Dedifferentiated amniotic fluid mesenchymal stem cell (primary cell): ENCODE measurements around the gene PAH.

Experiments used
- DNase-seq: peaks from one replicate; pipeline ENCODE4 v3.0.0-alpha.2; 2016; ENCODE audit errors: extremely low spot score

PAH gene

DNA sequence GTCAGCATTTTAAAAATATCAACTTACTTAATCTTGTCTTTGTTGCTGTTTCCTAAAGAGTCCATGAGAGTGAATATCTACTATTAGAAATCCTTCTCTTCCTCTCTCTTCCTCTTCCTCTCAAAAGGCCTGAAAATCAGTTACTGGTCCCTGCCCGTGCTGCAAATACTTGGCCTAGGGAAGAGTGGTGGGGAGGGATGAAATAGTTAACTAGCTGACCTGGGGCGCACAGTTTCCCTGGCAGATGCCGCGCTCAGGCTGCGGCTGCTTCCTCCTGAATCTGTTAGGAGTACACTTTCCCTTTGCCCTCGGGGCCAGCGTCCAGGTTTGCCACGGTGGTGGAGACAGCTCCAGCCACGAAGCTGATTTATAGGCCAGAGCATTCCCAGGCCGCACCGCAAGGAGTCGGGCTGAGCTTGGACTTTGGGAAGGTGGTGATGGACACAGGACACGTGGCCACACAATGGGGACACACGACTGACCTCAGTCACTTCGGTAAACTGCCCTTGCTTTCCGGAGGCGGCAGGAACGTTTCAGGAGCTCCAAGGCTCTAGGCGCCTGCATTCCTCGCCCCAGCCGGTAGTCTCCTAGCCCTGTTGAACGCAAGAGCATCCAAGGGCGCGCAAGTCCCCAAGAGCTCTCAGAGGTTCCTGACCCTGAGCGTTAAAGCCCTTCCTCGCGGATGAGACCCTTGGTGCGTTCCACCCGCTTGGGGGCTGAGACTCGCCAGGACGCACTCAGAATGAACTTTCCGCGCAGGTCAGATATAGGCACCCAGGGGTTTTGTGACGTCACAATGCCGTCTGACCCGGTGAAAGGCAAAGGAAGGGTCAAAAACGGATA is 33.3 kb upstream of the PAH start:
- no peak for DNase-seq

DNA sequence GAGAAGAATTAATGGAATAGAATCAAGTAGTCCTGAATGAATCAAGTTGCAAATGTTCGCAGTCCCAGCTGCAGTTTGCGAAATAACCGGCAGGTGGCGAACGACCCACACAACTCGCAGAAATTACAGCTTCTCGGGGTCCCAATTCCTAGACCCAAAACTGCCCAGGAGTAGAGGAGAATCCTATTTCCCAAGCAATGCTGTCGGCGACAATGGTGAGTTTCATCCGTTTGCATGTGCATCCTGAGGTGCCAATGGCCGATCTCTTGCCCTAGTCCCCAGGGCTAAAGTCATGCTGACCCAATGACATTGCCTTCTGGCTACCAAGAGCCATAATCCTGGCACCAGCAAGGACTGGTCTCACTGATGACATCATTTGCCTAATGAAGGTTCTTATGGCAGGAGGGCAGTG is 31.9 kb upstream of the PAH start:
- DNase-seq = no peak

DNA sequence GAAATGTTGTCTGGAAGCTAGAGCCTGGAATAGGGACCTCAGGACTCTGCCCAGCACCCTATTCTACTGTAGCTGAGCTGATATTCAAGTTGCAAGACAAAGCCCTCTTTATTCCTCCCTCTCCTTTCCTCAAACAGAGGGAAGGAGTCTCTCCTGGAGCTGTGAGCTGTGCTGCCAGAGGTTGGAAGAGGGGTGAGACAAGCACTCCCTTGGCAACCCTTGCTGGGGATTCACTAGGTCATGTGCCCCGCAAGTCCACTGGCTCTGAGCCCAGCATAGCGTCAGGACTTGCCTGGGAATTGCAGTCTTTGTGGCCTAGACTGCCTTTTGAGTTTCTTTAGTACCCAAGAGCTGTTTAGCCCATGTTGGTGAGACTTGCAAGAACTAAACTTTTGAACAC is 29.0 kb upstream of the PAH start:
- DNase-seq = no peak

DNA sequence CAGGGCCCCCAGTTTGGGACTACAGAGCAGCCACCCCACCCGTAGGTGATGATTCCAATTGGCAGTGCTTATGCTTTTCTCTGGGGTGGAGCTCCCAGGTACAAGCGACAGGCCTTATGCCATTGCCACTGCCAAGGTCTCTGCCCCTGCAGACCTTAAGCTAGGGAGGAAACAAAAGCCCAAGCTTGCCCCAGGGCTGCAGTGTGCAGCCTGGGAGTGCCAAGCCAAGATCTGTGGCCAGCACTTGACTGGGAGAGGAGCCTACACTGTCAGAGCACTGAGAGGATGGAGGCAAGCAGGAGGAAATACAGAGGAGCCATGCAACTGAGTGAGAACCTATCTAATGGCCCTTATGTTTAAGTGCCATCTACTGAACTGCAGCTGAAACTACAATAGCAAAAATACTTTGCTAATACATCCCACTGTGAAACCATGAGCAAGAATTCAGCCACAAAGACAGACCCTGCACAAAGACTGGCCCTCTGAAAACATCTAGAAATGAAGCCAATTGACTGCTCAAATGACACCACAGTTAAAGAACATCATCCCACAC is 22.7 kb upstream of the PAH start:
- no peak for DNase-seq

DNA sequence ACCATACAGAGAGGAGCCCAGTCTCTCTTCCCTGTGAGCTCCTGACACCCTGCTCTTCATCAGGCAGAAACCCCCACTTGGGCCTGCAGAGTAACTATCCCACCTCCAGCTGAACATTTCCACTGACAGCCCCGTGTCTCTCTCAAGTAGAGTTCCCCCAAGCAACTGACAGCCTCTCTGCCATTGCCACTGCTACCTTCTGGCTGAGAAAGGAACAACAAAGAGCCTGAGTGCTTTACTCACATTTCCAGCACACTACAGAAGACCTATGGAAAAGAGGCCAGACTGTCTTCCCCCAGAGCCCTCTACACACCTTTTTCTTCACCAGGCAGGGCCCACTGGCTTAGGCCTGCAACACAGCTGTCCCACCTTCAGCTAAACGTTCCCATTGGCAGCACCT is 22.0 kb upstream of the PAH start:
- DNase-seq = no peak

DNA sequence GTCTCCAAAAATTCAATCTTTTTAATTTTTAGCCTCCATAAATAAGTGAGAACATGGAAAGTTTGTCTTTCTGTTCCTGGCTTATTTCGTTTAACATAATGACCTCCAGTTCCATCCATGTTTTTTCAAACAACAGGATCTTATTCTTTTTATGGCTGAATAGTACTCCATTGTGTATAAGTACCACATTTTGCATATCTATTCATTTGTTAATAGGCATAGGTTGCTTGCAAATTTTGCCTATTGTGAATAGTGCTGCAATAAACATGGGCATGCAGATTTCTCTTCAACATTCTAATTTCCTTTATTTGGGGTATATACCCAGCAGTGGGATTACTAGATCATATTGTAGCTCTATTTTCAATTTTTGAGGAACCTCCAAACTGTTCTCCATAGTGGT is 16.1 kb upstream of the PAH start:
- DNase-seq = no peak

DNA sequence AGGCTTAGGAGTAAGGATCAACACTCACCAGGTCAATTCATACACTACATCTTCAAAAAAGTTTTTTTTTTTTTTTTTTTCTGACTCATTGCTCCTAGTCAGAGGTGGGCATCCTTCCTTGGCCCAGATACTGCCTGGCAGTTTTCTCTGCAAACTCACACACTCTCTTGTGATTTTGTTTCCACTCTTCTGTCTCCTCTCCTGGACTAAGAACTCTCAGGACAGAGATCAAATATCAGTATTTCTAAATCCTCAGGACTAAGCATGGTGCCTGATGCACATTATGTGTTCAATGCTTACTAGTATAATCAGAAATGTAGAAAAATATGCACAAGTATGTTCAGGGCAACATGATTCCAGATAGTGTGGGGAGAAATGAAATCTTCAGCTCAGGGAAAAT is 10.2 kb upstream of the PAH start:
- DNase-seq = no peak

DNA sequence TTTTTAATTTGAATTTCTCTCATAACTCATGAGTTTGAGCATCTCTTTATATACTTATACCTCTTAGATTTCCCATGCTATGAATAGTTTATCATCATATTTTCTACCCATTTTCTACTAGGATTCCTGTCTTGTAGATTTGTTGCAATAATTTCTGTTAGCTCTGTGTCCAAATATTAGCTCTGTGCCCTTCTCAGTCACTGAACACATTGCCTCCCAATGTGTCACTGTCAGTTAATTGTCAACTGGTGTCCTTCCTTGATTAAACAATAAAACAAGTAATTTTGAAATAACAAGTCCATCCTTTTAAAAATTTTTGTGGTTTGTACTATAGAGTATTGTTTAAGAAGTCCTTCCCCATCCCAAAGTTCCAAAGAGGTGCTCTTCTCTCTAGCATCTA is 4.2 kb upstream of the PAH start:
- no peak for DNase-seq

DNA sequence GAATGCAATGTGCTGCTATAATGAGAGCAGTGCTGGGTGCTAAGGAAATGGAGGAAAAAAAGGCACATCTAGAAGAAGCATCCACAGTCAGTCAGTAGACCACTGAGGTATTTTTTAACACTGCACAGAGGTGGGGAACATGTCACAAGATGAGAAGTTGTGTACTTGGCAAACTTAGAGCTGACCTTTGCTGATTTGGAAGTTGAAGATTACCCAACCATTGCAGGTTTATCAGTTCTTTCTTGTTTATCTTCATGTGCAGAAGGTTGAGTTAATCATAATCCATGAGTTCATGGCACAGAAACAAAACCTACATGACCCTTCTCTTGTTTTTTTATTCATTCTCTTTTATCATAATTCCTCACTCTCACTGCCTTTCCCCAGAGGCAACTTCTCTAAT is 3.2 kb upstream of the PAH start:
- DNase-seq = no peak

DNA sequence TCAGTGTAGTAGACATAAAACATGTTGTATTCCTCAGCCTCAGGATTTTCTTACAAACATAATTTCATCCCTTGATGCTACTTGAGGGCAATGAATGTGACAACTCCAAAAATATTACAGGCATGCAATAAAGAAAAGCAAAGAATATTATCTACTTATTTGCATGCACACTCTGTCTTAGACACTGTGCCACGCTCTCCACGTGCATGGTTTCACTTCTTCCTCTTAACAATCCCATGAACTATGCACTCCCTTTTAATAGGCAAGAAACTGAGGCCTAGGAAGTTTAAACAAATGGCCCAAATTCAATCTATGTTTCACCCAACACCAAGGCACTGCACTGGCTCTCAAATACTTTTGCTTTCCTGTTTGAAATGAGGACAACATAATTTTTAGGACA is 1.8 kb upstream of the PAH start:
- no peak for DNase-seq

DNA sequence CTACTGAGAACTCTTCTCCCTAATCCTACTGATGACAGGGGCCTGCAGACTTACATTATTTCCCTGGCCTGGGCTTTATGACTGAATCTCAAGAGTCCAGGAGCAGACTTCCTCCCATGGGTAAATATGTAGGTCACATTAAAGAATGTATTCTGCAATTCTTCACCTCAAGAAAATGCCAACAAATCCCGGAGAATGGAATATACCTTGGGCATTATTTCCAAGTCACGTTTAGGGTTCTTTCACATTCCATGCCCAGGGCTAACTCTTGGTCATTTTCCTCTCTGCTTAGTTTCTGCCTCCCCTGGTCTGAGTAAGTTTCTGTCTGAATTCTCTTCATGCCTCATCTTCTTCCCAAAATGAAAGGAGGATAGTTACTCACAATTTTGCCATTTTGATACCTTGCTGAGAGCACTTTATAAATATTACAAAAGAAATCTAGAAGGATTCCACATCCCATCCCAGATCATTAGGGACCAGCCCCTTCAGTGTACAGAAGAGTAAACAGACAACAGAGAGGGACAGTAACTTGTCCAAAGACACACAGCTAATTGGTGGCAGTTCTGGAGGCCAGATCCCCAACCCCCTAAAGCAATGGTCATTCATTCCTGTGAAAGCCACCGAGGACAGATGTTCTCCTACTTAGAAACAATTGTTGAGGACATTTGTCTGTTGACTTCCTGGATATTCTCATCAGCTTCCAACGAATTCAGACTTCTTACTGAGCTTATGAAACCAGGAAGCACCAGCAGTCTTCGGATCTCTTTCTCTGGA is 605 bp downstream of the PAH start:
- DNase-seq = no peak

DNA sequence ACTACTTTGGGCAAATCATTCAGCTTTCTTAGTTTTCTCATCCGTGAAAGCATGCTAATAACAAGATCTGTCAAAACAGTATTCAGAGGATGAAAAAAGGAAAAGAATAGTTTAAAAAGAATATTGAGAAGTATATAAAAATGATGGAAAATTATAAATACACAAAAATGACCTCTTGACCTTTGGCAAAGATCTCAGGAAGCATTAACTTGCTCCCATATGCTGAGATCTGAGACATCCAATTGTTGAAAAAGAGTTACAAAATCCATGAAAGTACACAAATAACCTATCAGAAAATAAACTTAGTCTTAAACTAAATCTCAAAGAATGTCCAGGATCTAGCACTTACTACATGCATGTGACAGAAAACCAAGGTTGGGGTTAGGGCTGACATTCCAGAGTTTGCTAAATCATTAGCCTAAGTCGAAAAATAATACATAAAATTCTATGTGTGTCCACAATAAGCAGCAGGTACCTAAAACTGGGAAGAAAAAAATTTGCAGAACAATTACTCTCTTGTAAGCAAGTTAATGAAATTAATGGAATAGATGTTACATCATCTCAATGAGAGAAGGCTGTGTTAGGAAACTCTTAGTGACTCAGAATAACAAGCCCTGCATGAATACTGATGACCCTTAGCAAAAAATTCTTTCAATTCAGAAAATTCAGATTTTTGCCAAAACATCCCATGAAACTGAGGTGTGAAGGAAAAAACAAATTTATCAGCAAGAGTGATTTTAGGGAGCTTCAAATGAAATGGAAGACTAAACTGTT is 3.4 kb downstream of the PAH start:
- DNase-seq = no peak

DNA sequence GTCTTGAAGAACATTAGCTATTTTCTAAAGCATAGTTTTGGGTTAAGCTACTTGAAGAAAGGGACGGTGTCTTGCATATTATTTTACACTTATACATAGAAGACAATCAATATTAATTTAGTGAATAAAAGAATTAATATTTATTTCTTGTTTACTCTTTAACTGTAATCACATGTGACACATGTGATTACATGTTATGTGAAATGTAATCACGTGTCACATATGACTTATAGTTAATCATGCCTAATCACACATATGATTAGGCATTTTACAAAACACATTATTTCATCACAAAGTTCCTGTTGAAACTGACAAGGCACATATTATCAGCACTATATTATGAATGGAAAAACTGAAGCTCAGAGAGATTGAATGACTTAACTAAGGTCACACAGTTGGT is 4.8 kb downstream of the PAH start:
- DNase-seq = no peak

DNA sequence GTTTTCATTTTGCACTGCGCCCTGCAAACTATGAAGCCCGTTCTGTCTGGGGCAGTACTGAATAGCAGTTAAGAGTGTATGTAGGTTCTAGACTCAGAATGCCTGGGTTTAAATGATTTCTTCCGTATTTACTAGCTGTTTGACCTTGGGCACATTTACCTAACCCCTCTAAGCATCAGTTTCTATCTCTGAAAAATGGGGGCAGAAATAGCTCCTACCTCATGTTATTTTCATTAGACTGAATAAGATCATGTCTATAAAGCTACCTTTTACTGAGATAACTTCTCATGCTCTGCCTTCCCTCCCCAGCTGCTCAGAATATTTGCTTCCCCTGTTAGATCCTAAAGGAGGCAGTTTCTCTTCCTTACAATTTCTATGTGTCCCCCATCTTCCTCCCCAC is 5.7 kb downstream of the PAH start:
- no peak for DNase-seq

DNA sequence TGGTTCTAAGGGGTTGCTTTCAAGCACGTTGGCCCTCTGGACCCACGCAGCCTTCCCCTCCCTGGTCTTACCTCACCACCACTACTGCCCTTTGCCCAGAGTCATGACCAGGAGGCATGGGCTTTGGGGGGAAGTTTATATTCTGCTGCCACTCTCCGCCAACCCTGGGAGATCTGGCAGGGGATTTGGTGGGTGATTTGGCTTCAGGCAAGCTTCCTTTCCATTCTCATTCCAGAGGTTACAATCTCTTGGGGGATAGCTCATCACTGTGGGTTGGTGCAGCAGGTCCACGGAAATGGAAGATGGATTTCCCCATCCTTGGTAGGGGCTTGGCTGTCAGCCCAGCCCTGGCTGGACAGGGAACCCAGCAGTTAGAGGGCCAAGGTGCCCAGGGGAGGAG is 6.3 kb downstream of the PAH start:
- no peak for DNase-seq

DNA sequence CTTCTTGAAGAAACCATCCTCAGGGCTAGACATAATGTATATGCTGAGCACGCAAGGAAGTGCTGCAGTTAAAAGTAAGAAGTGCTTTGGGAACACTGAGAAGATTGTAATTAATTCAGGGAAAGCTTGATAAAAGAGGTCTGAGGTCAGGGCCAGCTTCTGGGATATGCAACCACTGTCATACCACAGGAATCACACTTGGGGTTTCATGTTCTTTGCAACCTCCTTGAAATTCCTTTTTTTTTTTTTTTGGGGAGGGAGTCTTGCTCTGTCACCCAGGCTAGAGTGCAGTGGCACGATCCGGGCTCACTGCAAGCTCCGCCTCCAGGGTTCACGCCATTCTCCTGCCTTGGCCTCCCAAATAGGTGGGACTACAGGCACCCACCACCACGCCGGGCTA is 6.9 kb downstream of the PAH start:
- DNase-seq = no peak

DNA sequence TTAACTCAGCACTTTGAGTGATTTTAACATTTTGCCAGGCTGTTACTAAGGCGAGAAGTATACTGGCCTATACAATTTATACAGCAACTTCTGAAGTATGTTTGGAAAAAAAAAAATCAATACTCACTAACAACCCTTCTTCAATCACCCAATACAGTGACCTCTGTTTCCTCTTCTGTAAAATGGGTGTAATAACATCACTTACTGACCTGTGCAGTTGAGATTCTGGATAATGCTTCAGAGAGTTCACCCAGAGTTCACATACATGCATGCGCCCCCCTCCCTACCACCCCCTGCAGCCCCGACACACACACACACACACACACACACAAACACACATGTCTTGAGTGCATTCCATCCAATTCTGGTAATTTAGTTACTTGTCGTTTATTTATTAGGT is 9.1 kb downstream of the PAH start:
- no peak for DNase-seq

DNA sequence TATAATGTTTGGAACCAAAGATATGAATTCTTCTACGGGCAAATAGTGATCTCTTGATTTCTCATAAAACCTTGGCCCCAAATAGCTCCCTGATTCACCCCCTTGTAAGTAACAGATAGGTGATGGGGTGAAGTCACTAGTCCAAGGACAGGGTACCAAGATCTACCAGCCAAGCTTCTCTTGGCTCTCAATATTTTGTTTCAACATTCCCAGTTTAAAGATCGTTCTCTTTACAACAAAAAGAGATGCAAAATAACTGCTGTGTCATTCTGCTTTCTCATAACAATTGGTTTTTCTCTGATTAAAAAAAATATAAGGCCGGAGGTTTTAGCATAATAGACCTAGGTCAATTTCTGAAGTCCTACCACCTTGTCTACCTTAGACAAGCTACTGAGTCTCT is 11.8 kb downstream of the PAH start:
- DNase-seq = no peak

DNA sequence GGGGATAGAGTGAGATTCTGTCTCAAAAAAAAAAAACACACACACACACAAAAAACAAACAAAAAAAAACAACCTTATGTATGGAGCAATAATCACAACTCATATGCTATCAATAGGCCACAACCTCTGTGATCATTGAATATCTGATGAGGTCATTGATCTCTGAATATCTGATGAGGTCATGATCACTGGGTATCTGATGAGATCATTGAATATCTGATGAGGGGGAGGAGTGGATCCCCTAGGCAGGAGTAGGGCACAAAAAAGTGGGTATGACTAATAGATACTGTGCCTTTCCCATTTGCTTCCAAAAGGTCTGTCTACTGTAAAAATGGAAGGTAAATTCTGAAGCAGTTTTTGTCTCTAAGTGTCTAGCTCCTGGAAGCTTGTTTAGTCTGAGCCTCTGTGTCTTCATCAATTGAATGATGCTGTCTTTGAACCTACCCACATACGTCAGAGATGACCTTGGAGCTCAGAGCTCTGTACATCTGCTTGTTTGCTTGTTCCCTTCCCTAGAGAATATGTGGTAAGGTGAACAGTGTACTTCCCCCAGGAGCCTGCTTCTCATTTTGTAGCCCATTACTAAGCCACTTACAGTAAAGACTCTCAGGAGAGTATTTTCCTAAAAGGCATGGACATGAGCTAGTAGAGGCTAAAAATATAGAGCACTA is 13.6 kb downstream of the PAH start:
- no peak for DNase-seq

DNA sequence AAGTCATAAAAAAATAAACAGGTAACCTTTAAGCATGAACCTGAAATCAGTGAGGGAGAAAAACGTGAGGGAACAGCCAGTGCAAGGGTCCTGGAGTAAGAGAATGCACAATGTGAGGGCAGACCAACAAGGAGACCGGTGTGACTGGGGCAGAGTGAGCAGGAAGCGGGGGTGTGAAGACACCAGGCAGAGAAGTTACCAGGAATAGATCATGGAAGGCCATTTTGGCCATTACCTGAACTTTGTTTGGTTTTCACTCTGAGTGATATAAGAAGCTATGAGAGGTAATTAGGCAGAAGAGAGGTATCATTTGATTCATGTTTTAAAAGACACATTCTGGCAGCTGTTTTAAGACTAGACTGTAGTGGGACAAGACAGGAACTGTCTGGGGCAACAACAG is 15.0 kb downstream of the PAH start:
- no peak for DNase-seq

DNA sequence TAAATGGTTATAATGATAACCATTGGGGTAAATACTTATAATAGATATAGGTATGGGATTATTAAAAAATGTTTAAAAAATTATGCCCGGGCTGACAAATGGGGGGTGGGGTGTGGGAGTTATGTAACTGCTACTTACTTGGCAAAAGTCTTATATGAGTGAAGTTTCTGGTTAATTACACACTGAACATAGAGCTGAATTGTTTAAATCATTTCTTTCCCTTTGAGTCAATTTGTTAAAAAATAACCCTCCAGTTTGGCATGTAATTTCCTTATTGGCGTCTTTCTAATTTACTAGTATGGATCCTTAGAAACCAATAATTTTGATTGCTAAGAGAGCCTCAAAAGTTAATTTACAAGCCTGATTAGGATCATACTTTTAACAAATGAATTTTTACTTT is 16.7 kb downstream of the PAH start:
- DNase-seq = no peak

DNA sequence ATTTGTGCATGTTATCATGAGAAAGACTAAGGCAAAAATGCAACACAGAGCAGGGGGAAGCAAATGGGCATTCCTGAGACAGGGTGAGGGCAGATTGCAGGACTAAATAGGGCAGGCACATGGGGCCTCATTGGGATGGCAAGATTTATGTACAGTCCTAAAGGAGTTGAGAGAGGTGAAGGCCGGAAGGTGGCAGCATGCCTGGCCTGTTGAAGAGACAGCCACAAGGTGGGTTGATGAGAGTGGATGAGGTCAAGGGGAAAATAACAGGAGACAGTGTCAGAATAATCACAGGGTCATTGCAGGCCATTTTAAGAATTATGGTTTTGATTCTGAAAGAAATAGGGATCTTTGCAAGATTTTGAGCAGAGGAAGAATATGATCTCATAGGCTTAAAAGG is 21.0 kb downstream of the PAH start:
- DNase-seq = no peak
